CD4-positive, alpha-beta T cell treated with Interleukin-17A for 4 hours (primary cell): ENCODE data around the gene NTRK3.
"Not testable (repeated sequence)": the region's sequence is repeated elsewhere in the genome, so short reads cannot be mapped to it uniquely, and the experiment has no call there.

Source experiments
- DNase-seq: peaks from one replicate; pipeline ENCODE4 v3.0.0-alpha.2; 2020; ENCODE audit warnings: mixed read lengths

Gene NTRK3

GRCh38 chr15:87863152-87863551 lies 393.4 kb downstream of the NTRK3 start:
- no peak for DNase-seq

GRCh38 chr15:87860743-87861142 lies 395.8 kb downstream of the NTRK3 start:
- DNase-seq, result no peak

DNA sequence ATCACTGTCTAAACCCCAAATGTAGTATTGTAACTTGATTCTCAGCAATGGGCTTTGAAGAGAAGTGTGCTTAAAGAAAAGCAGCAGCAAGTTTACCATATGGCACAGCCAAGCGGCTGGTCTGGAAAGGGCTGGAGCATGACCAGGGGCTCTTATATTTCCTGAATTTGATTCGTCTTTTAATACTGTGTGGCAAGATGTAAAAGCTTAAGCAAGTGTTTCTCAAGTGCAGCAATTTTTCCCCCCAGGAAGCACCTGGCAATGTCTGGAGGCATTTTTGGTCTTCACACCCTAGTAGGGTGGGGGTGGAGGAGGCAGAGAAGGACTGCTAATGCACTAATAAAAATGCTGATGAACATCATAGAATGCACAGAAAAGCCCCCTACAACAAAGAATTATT lies 397.9 kb downstream of the NTRK3 start:
- DNase-seq, result no peak

DNA sequence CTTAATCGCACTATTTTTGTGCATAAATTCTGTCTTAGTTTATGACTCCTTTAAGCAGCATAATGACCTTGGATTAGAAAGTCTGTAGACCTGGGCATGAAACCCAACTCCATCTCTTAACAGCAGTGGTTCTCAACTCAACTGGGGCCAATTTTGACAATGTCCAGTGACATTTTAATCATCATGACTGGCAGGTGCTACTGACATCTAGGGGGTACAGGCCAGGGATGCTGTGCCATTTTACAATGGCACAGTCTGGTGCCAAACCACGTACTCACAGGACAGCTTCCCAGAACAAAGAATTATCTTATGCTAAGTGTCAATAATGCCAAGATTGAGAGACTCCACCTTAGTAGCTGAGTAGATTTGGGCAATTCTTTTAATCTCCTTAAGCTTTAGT lies 405.0 kb downstream of the NTRK3 start:
- DNase-seq, result no peak

GRCh38 chr15:87850916-87851315 lies 405.6 kb downstream of the NTRK3 start:
- no peak for DNase-seq

- no peak for DNase-seq
Measured at GRCh38 chr15:87849181-87849580, 407.4 kb downstream of the NTRK3 start.

GRCh38 chr15:87848012-87848411 lies 408.5 kb downstream of the NTRK3 start:
- no peak for DNase-seq

- DNase-seq, result no peak
Measured at GRCh38 chr15:87846746-87847145, 409.8 kb downstream of the NTRK3 start.

- DNase-seq, result no peak
Measured at GRCh38 chr15:87843312-87843711, 413.2 kb downstream of the NTRK3 start.

- DNase-seq, result no peak
Measured at GRCh38 chr15:87841426-87841998, 415.0 kb downstream of the NTRK3 start.

GRCh38 chr15:87835830-87836229 lies 420.7 kb downstream of the NTRK3 start:
- not testable (repeated sequence) for DNase-seq

DNA sequence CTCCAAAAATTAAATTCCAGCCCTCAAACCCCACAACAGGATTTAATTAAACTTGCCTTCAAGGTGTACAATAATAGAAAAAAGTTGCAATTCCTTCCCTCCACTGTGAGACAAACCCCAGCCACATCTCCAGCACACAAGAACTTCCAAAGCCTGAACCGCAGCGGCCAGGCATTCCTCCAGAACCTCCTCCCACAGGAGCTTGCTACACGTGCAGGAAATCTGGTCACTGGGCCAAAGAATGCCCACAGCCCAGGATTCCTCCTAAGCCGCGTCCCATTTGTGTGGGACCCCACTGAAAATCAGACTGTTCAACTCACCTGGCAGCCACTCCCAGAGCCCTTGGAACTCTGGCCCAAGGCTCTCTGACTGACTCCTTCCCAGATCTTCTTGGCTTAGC lies 423.2 kb downstream of the NTRK3 start:
- not testable (repeated sequence) for DNase-seq

DNA sequence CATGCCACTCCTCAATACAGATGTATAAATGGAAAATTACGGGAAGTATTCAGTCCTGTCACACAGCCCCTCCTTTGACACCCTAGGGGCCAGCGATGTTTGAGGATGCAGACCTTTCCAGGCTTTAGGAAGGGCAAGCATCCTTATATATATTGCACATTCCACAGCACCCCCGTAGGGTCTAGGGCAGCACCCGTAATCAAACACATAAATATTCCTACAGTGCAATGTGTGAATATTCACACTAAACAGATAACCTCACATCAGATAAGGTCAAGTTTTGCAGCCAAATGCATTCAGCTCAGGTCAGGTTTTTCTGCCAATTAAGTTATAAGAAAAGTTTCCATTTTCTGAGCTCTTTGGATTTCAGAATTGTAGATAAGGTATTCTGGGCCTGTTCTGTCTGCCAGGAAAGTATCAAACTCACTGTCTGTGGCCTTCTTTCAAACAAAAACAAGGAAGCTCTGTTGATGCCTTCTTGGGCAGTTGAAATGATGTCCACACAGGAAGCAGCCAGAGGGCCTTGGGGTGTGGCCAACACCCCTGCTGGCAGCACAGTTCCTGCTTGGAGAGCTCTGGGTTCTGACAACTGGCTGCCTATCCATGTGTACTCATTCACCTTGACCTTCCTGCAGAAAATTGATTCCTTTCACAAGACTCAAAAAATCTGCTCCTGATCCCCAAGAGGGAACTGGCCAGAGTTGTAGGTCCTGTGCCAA lies 427.0 kb downstream of the NTRK3 start:
- DNase-seq, result no peak

DNA sequence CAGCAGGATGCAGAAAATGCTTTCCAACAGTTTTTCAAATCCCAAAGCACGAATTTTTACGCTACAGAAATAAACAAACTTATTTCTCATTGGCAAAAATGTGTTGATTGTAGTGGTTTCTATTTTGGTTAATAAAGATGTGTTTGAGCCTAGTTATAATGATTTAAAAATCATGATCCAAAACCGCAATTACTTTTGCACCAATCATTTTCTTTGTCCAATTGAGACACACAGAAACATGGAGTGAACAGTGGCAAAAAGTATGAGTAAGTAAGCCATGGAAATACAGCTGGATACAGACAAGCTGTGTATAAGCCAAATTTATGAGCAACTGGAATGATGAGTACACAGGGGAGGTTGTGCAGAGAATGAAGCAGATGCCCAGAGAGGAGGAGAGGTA lies 427.9 kb downstream of the NTRK3 start:
- DNase-seq, result no peak

DNA sequence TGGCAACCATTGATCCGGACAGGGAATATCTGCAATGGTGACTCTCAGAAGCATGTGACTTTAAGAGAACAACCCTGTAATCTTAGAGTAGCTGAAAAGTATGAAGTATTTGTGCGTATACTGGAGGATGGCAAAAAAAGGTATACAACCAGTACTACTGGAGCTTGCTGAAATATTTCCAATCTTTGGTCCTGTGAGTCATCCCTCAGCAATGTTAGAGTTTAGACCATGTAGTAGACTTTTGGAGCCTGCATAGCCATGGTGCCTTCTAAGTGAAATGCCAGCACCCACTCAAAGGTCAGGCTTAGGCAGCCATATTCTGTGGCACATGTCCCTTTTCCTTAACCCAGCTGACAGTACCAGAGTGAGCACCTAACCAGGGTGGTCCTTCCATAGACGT lies 429.4 kb downstream of the NTRK3 start:
- DNase-seq, result no peak

GRCh38 chr15:87826119-87826747 lies 430.3 kb downstream of the NTRK3 start:
- no peak for DNase-seq

DNA sequence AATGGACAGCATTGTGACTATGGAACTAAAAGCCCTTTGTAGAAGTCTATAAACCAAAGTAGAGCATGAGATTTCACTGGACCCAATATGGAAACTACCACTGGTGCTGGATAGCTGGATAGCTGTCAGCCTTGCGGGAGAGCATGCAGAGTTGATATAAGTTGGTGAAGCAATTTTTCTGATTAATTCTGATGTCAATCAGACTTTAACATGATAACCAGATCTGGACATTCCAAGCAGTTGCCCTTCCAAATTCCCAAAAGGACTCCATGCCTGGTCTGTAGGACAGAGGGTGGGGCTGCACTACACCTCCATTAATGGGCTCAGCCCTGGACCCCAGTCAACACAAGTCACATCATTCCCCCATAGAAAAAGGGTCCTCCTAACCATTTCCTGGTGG lies 437.8 kb downstream of the NTRK3 start:
- DNase-seq, result no peak

DNA sequence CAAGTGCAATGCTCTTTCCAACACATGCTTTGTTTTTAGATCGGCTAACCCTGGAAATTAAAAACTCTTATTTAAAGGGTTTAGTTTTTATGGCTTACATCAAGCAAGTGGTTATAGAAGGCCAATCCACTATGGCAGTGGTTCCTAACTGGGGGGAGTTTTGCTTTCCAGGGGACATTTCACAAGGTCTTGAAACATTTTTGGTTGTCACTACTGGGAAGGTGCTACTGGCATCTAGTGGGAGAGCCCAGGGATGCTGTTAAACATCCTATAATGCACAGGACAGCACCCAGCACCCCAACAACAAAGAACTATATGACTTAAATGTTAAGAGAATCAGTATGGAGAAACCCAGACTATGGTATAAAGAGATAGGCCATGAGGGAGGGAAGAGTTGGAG lies 439.0 kb downstream of the NTRK3 start:
- DNase-seq, result no peak

DNA sequence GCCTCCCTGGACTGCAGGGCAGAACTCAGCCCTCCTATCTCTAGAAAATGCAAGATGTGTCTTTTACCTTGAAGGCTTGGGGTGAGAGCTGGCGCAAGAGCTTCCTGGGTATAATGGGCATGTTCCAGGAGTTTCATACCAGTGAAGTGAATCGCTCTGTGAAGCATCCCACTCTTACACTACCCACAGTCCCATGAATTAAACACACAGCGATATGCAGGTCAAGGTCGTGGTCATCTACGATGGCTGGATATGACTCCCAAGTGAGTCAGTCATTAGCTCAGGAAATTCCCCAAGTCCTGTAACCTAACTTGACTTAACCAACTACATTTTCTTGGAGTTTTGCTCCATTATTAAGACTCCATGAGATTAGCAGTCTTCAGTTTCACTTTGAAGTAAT lies 439.7 kb downstream of the NTRK3 start:
- no peak for DNase-seq

GRCh38 chr15:87816016-87816415 lies 440.5 kb downstream of the NTRK3 start:
- DNase-seq, result no peak
